HCT116 (cell line): Measurements from ENCODE around the gene FHOD3.

Source experiments
- ELF1 ChIP-seq: IDR thresholded peaks from 2 replicates; pipeline ENCODE4 v1.6.1; 2012; ENCODE audit warnings: low read depth, borderline replicate concordance
- EZH2 ChIP-seq: fragments of 200-600 bp; sonication (generic); IDR thresholded peaks from 2 replicates; pipeline ENCODE4 v1.6.1; 2017; ENCODE audit warnings: antibody characterized with exemption, mixed run types
- POLR2A ChIP-seq: IDR thresholded peaks from 2 replicates; pipeline ENCODE4 v1.7.0; 2011; ENCODE audit warnings: borderline replicate concordance; ENCODE audit not compliant: insufficient read depth, insufficient read length; ENCODE audit errors: extremely low read depth
- POLR2AphosphoS5 ChIP-seq: IDR thresholded peaks from 2 replicates; pipeline ENCODE4 v1.6.1; 2011; ENCODE audit warnings: mild to moderate bottlenecking, low read depth, low read length, moderate library complexity
- SP1 ChIP-seq: IDR thresholded peaks from 2 replicates; pipeline ENCODE4 v1.6.1; 2012; ENCODE audit warnings: low read depth
- YY1 ChIP-seq: IDR thresholded peaks from 2 replicates; pipeline ENCODE4 v1.6.1; 2011; ENCODE audit warnings: low read length, low read depth, moderate library complexity, mild to moderate bottlenecking; ENCODE audit not compliant: insufficient replicate concordance; ENCODE audit errors: extremely low read depth
- ZNF274 ChIP-seq: fragments of 200-500 bp; sonication (Bioruptor generic); IDR thresholded peaks from 2 replicates; pipeline ENCODE4 v1.6.1; 2014; ENCODE audit warnings: mild to moderate bottlenecking, low read depth, low read length, inconsistent platforms
- TF ChIP-seq, protein P1 (sequence below), 3 experiments: fragments of 200-600 bp in 1 of 3; sonication (generic) in 1 of 3; IDR thresholded peaks in 2 of 3; conservative IDR thresholded peaks in 1 of 3; 2 replicates each; pipeline ENCODE4 v1.5.1; 2012 to 2017; ENCODE audit warnings: low read depth in 2 of 3, low read length in 2 of 3, antibody characterized with exemption in 1 of 3, borderline replicate concordance in 1 of 3, control low read depth in 1 of 3, mild to moderate bottlenecking in 1 of 3, mixed read lengths in 1 of 3, mixed run types in 1 of 3, moderate library complexity in 1 of 3; ENCODE audit not compliant: insufficient read depth in 1 of 3
- TF ChIP-seq, protein P2 (sequence below): IDR thresholded peaks from 2 replicates; pipeline ENCODE4 v1.6.1; 2011; ENCODE audit warnings: mild to moderate bottlenecking, low read length, moderate library complexity; ENCODE audit not compliant: insufficient replicate concordance; ENCODE audit errors: extremely low read depth
- TF ChIP-seq, protein P3 (sequence below): IDR thresholded peaks from 2 replicates; pipeline ENCODE4 v1.6.1; 2012
- TF ChIP-seq, protein P4 (sequence below): IDR thresholded peaks from 2 replicates; pipeline ENCODE4 v1.6.1; 2012; ENCODE audit warnings: low read depth
- TF ChIP-seq, protein P5 (sequence below): IDR thresholded peaks from 2 replicates; pipeline ENCODE4 v1.6.1; 2012

DNA sequence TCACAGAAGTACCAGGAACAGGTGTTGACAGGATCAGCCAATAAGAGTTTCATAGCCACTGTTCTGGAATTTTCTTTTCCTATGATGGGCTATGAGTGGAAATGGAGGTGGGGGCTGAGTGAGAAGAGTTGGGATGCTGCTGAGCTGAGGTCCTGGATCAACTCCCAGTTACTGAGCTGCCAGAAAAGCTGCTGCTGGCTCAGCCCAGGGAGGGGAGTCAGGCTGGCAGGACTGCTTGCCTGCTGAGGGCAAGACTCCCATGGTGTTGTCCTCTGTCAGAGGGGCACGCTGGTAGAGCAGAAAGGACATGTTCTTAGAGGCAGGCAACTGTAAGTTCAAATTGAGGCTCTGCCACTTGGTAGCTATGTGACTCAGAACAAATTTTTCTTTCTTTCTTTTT lies 519.5 kb downstream of the FHOD3 start:
- TF ChIP-seq, protein P1, sequence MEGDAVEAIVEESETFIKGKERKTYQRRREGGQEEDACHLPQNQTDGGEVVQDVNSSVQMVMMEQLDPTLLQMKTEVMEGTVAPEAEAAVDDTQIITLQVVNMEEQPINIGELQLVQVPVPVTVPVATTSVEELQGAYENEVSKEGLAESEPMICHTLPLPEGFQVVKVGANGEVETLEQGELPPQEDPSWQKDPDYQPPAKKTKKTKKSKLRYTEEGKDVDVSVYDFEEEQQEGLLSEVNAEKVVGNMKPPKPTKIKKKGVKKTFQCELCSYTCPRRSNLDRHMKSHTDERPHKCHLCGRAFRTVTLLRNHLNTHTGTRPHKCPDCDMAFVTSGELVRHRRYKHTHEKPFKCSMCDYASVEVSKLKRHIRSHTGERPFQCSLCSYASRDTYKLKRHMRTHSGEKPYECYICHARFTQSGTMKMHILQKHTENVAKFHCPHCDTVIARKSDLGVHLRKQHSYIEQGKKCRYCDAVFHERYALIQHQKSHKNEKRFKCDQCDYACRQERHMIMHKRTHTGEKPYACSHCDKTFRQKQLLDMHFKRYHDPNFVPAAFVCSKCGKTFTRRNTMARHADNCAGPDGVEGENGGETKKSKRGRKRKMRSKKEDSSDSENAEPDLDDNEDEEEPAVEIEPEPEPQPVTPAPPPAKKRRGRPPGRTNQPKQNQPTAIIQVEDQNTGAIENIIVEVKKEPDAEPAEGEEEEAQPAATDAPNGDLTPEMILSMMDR (IDR thresholded peaks at IDR 0.05 in 2 of 3, conservative IDR thresholded peaks at IDR 0.05 in 1 of 3; ENCODE audit: borderline replicate concordance in 1 of 3, insufficient read depth in 1 of 3, low read depth in 2 of 3, low read length in 2 of 3): no peak
- TF ChIP-seq, protein P2, sequence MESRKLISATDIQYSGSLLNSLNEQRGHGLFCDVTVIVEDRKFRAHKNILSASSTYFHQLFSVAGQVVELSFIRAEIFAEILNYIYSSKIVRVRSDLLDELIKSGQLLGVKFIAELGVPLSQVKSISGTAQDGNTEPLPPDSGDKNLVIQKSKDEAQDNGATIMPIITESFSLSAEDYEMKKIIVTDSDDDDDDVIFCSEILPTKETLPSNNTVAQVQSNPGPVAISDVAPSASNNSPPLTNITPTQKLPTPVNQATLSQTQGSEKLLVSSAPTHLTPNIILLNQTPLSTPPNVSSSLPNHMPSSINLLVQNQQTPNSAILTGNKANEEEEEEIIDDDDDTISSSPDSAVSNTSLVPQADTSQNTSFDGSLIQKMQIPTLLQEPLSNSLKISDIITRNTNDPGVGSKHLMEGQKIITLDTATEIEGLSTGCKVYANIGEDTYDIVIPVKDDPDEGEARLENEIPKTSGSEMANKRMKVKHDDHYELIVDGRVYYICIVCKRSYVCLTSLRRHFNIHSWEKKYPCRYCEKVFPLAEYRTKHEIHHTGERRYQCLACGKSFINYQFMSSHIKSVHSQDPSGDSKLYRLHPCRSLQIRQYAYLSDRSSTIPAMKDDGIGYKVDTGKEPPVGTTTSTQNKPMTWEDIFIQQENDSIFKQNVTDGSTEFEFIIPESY: no peak
- TF ChIP-seq POLR2A: no peak
- TF ChIP-seq EZH2: no peak
- TF ChIP-seq POLR2AphosphoS5: no peak
- TF ChIP-seq SP1: no peak
- TF ChIP-seq, protein P3, sequence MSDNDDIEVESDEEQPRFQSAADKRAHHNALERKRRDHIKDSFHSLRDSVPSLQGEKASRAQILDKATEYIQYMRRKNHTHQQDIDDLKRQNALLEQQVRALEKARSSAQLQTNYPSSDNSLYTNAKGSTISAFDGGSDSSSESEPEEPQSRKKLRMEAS: no peak
- no peak for TF ChIP-seq ELF1
- TF ChIP-seq, protein P4, sequence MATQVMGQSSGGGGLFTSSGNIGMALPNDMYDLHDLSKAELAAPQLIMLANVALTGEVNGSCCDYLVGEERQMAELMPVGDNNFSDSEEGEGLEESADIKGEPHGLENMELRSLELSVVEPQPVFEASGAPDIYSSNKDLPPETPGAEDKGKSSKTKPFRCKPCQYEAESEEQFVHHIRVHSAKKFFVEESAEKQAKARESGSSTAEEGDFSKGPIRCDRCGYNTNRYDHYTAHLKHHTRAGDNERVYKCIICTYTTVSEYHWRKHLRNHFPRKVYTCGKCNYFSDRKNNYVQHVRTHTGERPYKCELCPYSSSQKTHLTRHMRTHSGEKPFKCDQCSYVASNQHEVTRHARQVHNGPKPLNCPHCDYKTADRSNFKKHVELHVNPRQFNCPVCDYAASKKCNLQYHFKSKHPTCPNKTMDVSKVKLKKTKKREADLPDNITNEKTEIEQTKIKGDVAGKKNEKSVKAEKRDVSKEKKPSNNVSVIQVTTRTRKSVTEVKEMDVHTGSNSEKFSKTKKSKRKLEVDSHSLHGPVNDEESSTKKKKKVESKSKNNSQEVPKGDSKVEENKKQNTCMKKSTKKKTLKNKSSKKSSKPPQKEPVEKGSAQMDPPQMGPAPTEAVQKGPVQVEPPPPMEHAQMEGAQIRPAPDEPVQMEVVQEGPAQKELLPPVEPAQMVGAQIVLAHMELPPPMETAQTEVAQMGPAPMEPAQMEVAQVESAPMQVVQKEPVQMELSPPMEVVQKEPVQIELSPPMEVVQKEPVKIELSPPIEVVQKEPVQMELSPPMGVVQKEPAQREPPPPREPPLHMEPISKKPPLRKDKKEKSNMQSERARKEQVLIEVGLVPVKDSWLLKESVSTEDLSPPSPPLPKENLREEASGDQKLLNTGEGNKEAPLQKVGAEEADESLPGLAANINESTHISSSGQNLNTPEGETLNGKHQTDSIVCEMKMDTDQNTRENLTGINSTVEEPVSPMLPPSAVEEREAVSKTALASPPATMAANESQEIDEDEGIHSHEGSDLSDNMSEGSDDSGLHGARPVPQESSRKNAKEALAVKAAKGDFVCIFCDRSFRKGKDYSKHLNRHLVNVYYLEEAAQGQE: no peak
- no peak for TF ChIP-seq ZNF274
- TF ChIP-seq, protein P5, sequence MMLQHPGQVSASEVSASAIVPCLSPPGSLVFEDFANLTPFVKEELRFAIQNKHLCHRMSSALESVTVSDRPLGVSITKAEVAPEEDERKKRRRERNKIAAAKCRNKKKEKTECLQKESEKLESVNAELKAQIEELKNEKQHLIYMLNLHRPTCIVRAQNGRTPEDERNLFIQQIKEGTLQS: no peak
- no peak for TF ChIP-seq YY1
